ENCODE data around the gene CTAGE4.
"Not testable (repeated sequence)": the region's sequence is repeated elsewhere in the genome, so short reads cannot be mapped to it uniquely, and the experiment has no call there.

CTAGE4 gene, protein sequence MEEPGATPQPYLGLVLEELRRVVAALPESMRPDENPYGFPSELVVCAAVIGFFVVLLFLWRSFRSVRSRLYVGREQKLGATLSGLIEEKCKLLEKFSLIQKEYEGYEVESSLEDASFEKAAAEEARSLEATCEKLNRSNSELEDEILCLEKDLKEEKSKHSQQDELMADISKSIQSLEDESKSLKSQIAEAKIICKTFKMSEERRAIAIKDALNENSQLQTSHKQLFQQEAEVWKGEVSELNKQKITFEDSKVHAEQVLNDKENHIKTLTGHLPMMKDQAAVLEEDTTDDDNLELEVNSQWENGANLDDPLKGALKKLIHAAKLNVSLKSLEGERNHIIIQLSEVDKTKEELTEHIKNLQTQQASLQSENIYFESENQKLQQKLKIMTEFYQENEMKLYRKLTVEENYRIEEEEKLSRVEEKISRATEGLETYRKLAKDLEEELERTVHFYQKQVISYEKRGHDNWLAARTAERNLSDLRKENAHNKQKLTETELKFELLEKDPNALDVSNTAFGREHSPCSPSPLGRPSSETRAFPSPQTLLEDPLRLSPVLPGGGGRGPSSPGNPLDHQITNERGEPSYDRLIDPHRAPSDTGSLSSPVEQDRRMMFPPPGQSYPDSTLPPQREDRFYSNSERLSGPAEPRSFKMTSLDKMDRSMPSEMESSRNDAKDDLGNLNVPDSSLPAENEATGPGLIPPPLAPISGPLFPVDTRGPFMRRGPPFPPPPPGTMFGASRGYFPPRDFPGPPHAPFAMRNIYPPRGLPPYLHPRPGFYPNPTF

DNA sequence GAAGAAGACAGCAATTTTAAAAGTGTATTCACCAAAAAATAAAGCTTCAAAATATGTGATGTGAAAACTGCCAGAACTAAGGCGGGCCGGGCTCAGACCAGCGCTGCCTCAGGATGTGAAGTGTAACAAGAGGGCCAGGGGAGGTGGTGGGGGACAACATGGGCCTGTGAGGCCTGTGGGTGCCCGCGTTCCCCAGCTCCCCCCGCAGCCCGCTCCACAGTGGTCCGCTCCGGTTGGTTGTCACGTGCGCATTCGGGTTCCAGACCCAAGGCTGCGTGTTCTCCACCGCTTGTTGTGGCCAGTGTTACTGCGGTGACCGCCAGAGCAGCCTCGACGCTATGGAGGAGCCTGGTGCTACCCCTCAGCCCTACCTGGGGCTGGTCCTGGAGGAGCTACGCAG lies at the start of gene CTAGE4:
Gene CTAGE4 (plus strand): TSS at position 301 of the 400 bp plus-strand sequence. CDS start 38 bp downstream, at position 339.
- not testable (repeated sequence) for DNase-seq (ENCODE audit: low read depth in 2 of 3, low spot score in 1 of 3)

DNA sequence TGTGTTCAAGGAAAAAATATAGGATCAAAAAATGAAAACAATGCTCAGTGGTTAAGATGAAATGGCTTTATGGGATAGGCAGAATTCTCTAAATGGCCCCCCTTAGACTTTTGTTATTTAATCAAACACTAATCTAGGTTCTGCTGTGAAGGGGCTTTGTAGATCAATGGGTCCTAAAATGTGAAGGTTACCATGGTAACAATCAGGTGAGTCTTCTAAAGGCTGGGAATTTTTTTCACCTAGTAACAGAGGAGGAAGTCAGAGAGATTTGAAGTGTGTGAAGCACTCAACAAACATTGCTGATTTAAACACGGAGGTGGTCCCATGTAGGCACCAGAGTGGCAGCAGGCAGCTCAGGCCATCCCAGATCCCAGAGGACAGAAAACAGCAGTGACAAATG lies 49.1 kb upstream of the CTAGE4 start:
- no peak for DNase-seq (ENCODE audit: low read depth in 2 of 3, low spot score in 1 of 3)

DNA sequence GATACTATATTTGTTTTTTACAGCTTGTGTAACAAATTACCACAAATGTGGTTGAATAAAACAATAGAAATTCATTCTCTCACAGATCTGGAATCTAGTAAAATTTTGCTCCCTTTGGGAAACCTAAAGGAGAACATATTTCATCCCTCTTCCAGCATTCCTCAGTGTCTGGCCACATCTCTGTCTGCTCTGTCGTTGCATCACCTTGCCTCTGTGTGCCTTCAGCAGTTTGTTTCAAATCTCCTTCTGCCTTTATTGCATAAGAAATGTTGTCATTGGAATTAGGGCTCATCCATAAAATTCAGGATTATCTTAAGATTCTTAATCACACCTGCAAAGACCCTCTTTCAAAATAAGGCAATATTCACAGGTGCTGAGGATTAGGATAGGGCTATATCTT lies 45.8 kb upstream of the CTAGE4 start:
- DNase-seq (ENCODE audit: low read depth in 2 of 3, low spot score in 1 of 3), result no peak

DNA sequence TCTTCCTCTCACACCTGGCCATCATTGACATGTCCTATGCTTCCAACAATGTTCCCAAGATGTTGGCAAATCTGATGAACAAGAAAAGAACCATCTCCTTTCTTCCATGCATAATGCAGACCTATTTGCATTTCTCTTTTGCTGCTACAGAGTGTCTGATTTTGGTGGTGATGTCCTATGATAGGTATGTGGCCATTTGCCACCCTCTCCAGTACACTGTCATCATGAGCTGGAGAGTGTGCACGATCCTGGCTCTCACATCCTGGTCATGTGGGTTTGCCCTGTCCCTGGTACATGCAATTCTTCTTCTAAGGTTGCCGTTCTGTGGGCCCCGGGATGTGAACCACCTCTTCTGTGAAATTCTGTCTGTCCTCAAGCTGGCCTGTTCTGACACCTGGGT lies 41.1 kb upstream of the CTAGE4 start:
- no peak for DNase-seq (ENCODE audit: low read depth in 2 of 3, low spot score in 1 of 3)

DNA sequence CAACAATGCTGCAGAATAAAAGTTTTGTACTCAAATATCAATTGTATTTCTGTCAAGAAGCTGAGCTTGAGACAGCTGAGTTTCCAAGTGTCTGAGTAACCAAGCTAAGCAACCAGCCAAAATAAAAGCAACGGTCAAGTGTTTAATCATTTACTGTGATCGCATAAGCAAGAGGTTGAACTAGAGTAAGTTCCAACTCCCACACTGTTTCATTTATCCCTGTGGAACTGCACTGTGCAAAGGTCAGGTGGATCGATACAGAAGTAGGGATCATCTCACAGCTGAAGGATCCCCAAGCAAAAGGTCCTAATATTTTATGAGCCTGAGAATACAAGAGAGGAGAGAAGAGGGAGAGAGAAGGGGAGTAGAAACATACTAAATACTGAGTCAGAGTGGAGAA lies 38.8 kb upstream of the CTAGE4 start:
- no peak for DNase-seq (ENCODE audit: low read depth in 2 of 3, low spot score in 1 of 3)

DNA sequence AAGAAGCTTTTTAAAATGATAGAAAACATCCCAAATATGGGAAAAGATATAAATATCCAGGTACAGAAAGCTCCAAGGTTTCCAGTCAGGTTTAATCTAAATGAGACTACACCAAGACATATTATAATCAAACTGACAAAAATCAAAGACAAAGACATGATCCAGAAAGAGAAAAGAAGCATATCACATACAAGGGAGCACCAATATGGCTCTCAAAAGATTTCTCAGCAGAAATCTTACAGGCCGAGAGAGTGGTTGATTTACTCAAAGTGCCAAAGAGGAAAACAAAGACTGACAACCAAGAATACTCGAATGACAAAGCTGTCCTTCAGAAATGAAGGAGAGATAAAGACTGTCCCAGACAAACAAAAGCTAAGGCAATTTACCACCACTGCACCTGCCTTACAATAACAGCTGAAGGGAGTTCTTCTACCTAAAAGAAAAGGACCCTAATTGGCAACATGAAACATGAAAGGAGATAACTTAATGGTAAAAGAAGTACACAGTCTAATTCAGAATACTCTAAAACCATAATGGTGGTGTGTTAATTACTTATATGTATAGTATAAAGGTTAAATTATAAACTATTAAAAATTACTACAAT lies 34.9 kb upstream of the CTAGE4 start:
- DNase-seq (ENCODE audit: low read depth in 2 of 3, low spot score in 1 of 3), result no peak

DNA sequence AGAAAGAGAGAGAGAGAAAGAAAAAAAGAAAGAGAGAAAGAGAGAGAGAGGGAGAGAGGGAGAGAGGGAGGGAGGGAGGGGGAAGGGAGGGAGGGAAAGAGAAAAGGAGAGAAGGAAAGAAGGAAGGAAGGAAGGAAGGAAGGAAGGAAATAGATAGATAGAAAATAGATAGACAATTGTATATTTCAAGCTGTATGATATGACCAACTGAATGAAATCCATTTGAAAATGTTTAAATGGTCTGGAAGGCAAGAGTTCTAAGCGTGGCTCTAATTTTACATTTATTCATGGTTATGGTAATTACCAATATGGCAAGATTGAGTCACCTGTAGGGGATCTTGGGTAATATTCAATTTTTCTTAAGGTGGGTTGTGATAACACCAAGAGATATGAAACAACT lies 24.4 kb upstream of the CTAGE4 start:
- no peak for DNase-seq (ENCODE audit: low read depth in 2 of 3, low spot score in 1 of 3)

DNA sequence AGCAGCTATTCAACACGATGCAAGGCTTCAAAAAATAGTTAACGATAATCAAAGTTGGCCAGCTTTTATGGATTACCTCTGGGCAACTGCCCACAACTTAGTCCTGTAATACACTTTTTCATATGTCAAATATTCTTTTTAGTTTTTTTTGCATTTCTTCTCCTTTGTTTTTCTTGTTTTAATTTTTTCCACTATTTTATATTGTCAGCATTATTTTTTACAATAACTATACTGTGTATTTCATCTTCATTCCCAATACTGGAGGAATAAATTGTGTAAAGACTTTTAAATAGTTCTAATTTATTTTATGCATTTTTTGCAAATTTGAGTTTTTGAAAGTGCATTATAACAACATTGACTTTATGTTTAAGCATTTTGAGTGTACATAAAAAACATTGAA lies 18.5 kb upstream of the CTAGE4 start:
- DNase-seq (ENCODE audit: low read depth in 2 of 3, low spot score in 1 of 3), result no peak

DNA sequence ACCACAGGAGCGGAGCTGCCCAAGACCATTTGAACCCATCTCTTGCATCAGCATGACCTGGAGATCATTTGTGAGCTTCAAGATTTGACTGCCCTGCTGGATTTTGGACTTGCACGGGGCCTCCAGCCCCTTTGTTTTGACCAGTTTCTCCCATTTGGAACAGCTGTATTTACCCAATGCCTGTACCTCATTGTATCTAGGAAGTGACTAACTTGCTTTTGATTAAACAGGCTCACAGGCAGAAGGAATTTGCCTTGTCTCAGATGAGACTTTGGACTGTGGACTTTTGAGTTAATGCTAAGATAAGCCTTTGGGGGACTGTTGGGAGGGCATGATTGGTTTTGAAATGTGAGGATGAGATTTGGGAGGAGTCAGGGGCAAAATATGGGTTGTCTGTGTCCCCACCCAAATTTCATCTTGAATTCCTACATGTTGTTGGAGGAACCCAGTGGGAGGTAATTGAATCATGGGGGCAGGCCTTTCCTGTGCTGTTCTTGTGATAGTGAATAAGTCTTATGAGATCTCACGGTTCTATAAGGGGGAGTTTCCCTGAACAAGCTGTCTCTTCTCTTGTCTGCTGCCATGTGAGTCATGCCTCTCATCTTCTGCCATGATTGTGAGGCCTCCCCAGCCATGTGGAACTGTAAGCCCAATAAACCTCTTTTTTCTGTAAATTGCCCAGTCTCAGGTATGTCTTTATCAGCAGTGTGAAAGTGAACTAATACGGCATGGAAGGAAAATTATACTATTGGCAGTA lies 11.5 kb upstream of the CTAGE4 start:
- not testable (repeated sequence) for DNase-seq (ENCODE audit: low read depth in 2 of 3, low spot score in 1 of 3)

DNA sequence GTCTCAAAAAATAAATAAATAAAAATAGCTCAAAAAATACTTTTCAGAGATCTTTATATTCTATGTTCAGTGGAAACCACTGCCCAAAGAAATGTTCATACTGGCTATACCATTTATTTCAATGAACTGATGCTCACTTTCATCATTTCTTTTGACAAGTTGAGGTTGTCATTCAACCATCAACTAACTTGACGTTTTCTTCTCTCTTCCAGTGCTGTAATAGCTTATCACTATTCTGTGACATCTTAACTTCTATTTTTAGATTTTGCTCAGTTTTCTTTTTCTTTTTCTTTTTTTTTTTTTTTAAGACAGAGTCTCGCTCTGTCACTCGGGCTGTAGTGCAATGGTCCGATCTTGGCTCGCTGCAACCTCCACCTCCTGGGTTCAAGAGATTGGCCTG lies 8.7 kb upstream of the CTAGE4 start:
- DNase-seq (ENCODE audit: low read depth in 2 of 3, low spot score in 1 of 3), result no peak

DNA sequence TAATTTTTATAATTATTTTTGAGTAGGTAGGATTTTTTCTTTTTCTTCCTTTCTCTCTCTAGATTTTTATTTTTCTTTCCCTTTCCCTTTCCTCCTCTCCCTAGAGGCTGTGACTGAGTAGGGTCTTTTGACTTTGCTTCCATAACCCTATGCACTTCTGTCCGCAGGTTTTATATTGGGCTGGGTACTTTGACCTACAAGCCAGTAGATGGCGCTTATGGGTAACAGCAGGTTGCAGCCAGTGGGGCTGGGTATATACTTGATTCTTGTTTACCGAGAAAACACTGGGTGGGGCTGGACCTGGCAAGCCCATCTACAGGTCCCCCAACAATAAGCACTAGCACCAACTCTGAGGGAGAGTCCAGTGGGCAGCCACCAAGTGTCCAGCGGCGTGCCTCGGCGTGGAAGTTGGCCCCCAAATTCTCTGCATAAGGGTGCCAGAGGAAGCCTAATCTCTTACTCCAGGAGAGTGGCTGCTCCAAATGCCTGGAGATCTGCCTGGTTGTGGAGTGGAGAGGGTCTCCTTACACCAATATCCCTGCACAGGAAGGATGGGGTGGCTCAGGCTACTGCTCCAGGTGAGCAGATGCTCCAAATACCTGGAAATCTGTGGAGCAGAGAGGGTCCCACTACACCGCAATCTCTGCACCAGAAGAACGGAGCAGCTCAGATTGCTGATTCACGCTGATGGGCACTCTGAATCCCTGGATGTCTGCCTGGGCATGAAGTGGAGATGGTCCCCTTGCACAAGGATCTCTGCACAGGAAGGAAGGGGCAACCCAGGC lies 4.7 kb upstream of the CTAGE4 start:
- peak in 2 of 3 donors; percentile 3 to 6 for DNase-seq (ENCODE audit: low read depth in 2 of 3, low spot score in 1 of 3)

DNA sequence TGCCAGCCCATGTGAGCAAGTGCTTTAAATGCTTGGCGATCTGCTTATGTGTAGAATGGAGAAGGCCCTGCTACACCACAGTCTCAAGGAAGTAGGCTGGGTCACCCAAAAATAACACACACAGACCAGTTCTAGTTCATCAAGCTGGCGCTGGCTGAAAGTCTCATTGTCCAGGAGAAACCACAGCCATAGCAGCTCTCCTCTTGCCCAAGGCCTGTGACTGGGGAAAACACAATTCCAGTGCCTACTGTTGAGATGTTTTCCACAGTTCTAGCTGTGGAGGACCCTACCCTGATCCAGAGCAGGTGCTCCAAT lies 4.1 kb upstream of the CTAGE4 start:
- DNase-seq (ENCODE audit: low read depth in 2 of 3, low spot score in 1 of 3), result not testable (repeated sequence)

DNA sequence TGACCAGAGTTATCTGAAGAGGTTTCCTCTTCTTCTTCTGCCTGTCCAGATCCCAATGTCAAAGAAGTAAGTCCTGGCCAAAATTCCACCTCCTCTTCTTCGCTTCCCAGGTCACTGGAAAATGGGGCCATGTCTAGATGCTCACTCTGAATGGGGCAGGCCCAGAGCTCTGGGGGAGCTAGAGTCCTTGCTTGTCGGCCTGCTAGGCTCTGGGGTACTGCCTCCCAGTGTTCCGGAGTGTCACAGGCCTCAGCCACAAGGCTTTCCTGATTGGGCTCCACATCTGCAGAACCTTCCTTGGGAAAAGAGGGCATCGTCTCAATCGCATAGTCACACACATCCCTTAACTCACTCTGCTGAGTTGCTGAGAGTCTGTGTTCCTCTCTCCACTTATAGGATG lies 4.6 kb downstream of the CTAGE4 start:
- DNase-seq (ENCODE audit: low read depth in 2 of 3, low spot score in 1 of 3), result not testable (repeated sequence)

DNA sequence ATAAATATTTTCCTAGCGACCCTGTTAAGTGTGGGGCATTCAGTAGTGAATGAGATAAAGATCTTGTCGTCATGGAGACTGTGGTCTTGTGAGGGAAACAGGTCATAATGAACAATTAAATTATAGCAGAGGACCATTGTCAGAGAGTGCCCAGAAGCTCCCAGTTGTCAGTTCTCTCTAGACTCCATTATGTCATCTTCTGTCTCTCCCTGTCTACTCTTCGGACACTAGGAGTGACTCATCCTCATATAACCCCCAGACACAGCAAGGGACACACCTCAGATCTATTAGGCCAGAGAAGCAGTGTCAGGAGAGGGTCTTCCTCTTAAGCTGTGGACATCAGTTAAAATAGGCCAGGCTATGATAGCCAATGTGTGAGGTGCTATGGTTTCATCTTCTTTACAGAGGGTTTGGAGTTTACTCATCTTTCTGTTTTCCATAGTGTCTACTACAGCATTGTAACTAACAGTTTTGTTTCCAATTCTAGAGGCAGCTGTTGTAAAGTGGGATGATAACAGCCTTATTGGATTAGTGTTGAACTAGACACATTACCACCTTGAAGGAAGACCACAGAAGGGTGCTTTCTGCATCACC lies 5.4 kb downstream of the CTAGE4 start:
- not testable (repeated sequence) for DNase-seq (ENCODE audit: low read depth in 2 of 3, low spot score in 1 of 3)

DNA sequence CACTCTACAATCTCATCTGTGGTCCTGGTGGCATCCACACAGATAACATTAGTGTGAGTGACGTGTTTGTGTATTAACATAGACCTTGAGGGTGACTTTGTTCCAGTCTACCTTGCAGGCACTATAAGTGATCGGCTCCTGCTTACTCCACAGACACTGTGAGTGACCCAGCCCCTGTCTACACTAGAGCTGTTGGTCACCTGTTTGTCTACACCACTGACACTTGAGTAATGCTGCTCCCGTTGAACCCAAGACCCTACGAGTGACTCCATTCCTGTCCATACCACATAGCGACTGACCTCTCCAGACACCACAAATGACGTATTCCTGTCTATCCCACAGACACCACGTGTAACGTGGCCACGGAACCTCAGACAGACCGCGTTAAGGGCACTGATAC lies 10.5 kb downstream of the CTAGE4 start:
- not testable (repeated sequence) for DNase-seq (ENCODE audit: low read depth in 2 of 3, low spot score in 1 of 3)

DNA sequence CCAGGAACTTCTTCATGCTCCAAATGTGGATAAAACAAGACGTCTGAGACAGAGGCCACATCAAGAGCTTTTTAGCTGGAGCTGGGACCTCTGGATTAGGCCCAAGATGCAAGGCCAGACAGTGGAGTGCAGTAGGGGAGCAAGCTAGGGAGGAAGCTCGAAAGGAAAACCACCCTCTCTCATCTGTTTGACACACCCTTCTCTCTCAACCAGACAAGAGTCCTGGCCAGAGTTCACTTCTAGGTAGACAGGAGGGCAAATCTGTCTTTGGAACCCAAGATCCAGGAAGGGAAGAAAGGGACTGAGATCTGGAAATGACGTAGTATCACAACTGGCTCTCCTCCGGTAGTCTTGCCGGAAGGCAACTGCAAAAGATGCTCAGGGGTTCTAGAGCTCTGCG lies 11.2 kb downstream of the CTAGE4 start:
- DNase-seq (ENCODE audit: low read depth in 2 of 3, low spot score in 1 of 3), result not testable (repeated sequence)

DNA sequence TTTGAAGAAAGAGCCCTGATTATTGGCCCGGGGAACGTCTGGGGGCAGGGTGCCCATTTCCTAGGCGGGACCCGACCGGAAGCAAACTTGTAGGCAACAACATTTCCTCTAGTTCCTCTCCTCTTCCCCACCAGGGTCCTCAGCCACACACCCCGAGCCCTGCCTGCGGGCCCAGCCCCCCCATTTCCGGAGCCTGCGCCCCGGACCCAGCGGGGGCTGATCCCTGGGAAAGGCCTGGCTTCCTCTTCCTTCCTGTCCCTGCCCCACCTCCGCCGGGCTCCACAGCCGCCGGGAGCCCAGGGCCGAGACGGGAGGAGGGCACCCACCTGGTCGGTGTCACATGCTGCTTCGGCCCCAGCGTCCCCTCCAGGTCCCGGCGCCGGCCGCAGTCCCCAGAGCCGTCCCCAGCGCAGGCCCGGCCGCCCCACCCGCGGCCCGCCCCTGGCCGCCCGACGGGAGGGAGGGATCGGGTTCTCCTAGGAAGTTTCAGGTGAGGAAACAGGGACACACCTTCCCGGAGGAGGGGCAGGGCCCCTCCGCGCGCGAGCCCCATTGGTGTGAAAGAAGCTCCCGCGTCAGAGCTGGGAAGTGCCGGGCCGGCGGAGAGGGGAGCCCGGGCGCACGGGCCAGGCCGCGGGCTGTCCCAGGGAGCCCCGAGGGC lies 12.1 kb downstream of the CTAGE4 start, which contains the start of gene ARHGEF35:
Gene ARHGEF35 (minus strand): TSS at position 622 of the 661 bp plus-strand sequence. CDS start 7,450 bp downstream, outside the sequence.
- DNase-seq (ENCODE audit: low read depth in 2 of 3, low spot score in 1 of 3), result not testable (repeated sequence)

DNA sequence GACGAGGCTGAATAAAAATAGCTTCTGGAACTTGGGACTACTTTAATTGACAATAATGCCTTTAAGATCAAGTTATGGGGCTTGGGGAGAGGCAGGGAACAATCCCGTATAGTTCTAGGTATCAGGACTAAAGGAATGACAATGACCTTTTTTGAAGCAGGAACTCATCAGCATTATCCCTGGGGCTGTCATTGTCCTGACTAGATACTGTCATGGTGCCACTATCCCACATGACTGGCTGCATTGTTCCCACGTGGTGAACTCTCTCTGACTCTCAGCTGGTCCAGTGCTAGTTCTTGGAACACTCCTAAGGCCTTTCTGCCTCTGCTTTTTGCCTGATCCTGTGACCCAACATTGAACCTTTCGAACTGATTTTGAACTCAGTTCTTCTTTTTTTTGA lies 15.7 kb downstream of the CTAGE4 start:
- DNase-seq (ENCODE audit: low read depth in 2 of 3, low spot score in 1 of 3), result not testable (repeated sequence)

DNA sequence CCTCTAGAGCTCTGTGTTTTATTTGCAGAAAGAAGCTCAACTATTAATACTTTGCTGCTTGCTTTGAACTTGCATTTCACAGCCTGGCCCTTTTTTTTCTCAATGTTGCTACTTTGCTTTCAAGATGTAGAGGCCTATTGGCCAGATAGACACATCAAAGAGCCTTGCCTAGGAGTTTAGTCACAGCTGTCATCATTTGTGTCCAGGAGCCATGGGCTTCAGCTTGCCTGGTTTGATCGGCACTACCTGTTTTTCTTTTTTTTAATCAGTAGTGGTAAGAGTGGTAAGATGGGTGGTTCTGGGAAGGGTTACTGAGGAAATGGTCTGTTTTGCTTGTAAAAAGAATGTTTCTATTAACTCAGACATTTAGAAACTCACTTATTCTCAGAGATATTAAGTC lies 18.7 kb downstream of the CTAGE4 start:
- DNase-seq (ENCODE audit: low read depth in 2 of 3, low spot score in 1 of 3), result not testable (repeated sequence)
